C4-2B (cell line): ENCODE data around the gene DPP3.

Source experiments
- H3K27ac ChIP-seq: fragments of 450-650 bp; 2 replicates; pipeline ENCODE4 v1.5.1; 2017
- ZFX ChIP-seq: fragments of 450-650 bp; IDR thresholded peaks from 2 replicates; pipeline ENCODE4 v1.6.1; 2017
- TF ChIP-seq, protein P1 (sequence below): fragments of 450-650 bp; conservative IDR thresholded peaks from 2 replicates; pipeline ENCODE4 v1.5.1; 2017; ENCODE audit warnings: mild to moderate bottlenecking

The DPP3 gene

GRCh38 chr11:66492161-66492865 is 12.1 kb downstream of the DPP3 start:
- TF ChIP-seq, protein P1, sequence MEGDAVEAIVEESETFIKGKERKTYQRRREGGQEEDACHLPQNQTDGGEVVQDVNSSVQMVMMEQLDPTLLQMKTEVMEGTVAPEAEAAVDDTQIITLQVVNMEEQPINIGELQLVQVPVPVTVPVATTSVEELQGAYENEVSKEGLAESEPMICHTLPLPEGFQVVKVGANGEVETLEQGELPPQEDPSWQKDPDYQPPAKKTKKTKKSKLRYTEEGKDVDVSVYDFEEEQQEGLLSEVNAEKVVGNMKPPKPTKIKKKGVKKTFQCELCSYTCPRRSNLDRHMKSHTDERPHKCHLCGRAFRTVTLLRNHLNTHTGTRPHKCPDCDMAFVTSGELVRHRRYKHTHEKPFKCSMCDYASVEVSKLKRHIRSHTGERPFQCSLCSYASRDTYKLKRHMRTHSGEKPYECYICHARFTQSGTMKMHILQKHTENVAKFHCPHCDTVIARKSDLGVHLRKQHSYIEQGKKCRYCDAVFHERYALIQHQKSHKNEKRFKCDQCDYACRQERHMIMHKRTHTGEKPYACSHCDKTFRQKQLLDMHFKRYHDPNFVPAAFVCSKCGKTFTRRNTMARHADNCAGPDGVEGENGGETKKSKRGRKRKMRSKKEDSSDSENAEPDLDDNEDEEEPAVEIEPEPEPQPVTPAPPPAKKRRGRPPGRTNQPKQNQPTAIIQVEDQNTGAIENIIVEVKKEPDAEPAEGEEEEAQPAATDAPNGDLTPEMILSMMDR = no peak
- TF ChIP-seq ZFX = no peak
- H3K27ac ChIP-seq = no peak overlapping the region

DNA sequence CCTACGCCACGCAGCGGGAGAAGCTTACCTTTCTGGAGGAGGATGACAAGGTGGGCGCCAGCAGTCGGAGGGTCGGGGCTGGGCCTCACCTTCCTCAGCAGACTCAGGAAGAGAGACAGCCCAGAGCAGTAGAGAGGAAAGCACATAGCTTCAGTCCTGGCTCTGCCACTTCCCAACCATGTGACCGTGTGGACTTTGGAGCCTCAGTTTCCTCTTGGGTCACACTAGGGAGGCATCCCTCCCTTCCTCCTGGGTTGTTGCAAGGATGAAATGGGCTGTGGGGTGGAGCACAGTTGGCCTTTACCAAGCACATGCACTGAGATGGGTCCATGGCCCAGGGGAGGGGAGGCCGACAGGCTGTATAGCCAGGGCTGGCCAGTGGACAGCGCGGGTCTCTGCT is 12.9 kb downstream of the DPP3 start:
- no peak for TF ChIP-seq ZFX
- TF ChIP-seq, protein P1 = no peak
- H3K27ac ChIP-seq = no peak overlapping the region

DNA sequence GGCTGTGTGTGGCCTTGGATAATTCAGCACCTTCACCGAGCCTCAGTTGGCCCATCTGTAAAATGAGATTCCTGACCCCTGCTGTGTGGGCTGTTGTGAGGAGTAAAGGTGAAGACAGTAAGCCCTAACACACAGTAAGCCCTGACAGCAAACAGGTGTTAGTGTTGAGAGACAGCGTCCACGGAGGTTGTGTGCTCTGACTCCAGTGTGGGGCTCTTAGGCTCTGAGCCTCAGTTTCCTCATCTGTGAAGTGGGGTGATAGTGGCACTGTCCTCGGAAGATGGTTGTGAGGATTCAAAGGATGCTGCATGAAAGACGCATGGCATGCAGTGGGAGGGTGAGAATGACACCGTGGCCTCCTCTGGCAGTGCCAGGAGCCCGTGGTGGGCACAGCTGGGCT is 14.2 kb downstream of the DPP3 start:
- no peak for TF ChIP-seq ZFX
- H3K27ac ChIP-seq = no peak overlapping the region

DNA sequence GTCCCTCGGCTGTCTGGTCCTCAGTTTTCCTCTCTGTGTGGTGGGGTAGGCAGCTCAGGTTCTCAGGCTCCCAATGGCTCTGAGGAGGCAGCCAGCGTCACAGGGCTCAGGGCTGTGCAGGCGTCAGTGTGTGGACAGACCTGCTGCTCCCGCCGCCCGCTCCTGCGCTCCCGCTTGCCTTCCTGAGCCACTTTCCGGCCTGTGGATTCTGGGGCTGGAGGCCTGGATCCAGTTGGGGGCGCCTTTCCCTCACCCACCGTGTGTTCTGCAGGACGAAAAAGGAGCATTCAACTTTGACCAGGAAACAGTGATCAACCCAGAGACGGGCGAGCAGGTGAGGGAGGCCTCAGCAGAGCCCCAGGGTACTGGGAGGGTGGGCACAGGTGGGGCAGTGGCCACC is 14.7 kb downstream of the DPP3 start:
- no peak for TF ChIP-seq ZFX
- TF ChIP-seq, protein P1 = no peak
- H3K27ac ChIP-seq = no peak overlapping the region

DNA sequence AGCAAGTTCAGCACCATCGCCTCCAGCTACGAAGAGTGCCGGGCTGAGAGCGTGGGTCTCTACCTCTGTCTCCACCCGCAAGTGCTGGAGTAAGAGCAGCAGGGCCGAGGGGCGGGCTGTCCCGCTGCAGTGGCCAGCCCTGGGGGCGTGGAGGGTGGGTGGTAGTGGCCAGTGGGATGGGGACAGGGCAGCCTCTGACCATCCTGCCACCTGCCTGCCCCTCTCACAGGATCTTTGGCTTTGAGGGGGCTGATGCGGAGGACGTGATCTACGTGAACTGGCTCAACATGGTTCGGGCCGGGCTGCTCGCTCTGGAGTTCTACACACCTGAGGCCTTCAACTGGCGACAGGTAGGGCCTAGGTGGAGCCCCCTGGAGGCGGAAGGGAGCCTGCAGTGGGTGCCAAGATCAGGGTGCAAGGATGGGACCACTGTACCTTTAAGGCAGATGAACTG is 15.2 kb downstream of the DPP3 start:
- TF ChIP-seq, protein P1 = no peak; the same call in 1 of the 2 replicates
- TF ChIP-seq ZFX = no peak
- no peak overlapping the region for H3K27ac ChIP-seq

- TF ChIP-seq ZFX = no peak
- TF ChIP-seq, protein P1 = no peak
- no peak overlapping the region for H3K27ac ChIP-seq
Measured at GRCh38 chr11:66497206-66497605, 17.0 kb downstream of the DPP3 start.

DNA sequence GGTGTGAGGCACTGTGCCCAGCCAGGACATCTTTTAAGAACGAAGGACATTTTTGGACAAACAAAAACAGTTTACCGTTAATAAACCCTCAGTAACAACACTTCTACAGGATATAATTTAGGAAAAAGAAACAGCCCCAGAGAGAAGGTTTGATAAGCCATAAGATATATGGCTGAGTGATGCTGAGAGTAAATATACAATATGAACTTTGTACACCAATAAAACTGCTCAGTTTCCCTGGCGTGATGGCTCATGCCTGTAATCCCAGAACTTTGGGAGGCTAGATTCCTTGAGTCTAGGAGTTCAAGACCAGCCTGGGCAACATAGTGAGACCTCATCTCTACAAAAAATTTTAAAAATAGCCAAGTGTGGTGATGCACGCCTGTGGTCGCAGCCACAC is 18.3 kb downstream of the DPP3 start:
- H3K27ac ChIP-seq = no peak overlapping the region
- TF ChIP-seq, protein P1 = no peak
- no peak for TF ChIP-seq ZFX

- H3K27ac ChIP-seq = no peak overlapping the region
- TF ChIP-seq, protein P1 = no peak
- TF ChIP-seq ZFX = no peak
Measured at GRCh38 chr11:66505276-66505816, 25.1 kb downstream of the DPP3 start.
